ENCODE measurements around the gene CYB561A3.

The CYB561A3 gene

DNA sequence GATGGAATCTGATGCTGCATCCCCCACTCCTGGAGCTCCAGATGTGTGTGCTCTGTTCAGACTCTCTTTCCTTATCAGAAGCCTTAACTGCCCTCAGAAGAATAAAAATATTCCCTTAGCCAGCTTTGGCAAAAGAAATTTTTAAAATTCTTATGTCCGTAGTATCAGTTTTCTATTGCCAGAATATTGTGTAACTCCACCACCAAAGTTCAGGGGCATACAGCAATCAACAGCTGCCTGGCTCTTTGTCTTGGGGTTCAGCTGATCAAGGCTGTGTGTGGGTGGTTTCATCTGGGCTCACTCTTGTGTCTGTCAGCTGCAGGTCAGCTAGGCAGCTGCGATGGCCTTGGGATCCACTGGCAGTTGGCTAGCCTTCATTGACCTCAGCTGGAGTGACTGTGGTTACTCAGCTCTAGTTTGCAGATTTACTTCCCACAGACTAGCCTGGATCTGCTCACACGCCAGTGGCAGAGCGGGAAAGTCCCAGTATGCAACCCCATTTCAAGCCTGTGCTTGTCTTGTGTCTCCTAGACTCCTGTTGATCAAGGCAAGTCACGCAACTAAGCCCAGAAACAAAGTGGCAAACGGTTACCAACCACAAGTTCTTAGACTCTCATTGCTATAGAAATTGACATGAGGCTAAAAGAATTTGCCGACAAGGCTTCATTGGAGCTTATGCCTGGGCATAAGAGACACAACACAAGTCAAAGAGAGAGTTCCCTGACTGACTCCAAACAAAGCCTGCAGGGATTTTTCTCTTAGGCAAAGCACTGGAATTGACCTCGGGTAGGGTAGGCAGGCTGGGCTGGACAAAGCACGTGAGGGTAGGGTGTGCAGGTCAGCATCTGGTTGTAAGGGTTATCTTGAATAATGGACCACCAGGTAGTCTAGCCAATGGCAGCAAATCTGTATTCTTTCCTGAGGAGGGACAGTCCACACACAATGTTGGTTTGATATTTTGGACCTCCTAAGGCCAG is 8.0 kb upstream of the CYB561A3 start:
- peak in 4 of 14 donors; percentile 5 to 40 (median 23) for DNase-seq

DNA sequence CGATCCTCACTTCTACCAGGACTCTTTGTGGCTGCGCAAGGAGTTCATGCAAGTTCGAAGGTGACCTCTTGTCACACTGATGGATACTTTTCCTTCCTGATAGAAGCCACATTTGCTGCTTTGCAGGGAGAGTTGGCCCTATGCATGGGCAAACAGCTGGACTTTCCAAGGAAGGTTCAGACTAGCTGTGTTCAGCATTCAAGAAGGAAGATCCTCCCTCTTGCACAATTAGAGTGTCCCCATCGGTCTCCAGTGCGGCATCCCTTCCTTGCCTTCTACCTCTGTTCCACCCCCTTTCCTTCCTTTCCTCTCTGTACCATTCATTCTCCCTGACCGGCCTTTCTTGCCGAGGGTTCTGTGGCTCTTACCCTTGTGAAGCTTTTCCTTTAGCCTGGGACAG is 7.0 kb upstream of the CYB561A3 start:
- DNase-seq, result no peak

DNA sequence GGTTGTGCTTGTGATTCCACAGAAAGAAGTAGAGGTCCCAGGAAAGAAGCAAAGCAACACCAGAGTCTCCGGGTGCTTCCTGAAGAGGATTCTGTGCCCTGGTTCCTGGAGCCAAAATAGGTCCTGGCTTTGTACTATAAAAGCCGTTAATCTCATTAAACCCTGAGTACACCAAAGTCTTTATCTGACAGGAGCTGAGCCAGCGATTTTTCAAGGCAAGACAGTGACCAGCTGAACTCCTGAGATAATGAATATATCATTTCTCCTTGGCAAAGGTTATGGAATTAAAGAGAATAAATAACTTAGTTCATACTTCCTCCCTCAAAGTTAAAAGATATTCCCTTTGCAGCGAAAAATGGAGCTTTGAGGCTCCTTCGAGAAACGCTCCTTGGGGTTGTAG is 5.7 kb upstream of the CYB561A3 start:
- DNase-seq, result no peak

DNA sequence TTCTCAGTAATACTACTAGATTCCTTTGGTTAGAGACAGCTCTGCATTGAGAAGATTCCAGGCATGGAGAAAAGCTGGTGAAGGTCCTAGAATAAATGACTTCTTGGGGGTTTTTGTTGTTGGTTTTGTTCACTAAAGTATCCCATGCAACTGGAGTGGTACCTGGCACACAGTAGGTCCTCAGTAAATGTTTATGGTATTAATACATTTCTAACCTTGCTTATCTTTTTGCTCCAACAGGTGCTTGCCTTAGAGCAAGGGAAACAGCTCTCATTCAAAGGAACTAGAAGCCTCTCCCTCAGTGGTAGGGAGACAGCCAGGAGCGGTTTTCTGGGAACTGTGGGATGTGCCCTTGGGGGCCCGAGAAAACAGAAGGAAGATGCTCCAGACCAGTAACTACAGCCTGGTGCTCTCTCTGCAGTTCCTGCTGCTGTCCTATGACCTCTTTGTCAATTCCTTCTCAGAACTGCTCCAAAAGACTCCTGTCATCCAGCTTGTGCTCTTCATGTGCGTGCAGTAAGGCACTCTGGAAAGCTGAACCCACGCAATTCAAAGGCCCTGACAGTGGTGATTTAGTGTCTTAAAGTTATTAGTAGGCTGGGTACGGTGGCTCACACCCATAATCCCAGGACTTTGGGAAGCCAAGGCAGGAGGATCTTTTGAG is 2.5 kb upstream of the CYB561A3 start:
- no peak for DNase-seq

DNA sequence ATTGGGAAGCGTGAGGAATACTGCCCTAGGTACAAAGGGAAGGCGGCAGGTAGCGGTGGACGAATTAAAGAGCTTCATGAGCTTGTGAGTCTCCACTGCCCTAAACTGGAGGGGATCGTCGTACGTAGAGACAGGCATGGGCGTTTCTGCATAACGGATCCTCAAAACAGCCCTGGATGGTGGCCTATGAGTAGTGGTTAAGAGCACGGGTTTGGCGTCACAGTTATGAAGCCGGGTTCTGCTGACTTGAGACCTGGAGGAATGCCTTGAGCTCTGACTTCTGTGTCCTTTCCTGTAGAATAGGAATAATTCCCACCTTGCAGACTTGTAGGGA is 827 bp upstream of the CYB561A3 start:
- no peak for DNase-seq

DNA sequence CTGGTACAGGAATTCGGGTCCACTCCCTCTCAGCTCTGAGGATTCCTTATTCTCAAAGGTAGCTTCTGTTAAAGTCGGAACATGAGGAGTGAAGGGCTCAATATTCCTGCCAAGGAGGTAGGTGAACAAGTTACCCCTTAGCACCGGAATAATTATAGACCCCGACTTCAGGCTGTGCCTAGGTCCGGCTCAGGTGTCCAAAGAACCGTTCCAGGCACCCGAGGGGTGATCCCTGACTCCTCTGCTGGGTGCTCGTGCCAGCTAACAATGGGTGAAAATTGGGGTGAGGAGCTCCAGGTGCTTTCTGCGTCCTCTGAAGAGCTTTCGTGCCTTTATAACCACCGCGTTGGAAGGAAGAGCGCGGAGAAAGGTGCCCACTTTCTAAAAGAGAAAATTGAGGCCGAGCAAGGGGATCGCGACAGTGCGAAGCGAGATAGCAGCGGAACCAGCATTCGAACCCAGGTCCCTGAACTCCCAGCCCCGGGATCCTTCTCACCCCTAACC is 393 bp downstream of the CYB561A3 start:
- peak in 2 of 14 donors; percentile 33 to 56 for DNase-seq

DNA sequence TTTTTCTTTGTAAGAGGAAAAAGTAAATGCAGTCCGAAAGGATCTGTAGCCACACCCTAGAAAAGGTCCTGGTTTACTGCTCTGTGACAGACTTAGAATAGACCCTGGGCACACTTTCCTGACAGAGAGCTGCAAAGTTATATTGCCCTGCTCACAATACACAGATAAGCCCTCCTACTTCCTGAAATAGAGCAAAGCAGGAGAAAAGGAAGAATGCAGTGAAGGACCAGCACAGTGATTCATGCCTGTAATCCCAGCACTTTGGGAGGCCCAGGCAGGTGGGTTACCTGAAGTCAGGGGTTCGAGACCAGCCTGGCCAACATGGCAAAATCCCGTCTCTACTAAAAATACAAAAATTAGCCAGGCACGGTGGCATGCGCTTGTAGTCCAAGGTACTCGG is 2.2 kb downstream of the CYB561A3 start:
- DNase-seq, result no peak

DNA sequence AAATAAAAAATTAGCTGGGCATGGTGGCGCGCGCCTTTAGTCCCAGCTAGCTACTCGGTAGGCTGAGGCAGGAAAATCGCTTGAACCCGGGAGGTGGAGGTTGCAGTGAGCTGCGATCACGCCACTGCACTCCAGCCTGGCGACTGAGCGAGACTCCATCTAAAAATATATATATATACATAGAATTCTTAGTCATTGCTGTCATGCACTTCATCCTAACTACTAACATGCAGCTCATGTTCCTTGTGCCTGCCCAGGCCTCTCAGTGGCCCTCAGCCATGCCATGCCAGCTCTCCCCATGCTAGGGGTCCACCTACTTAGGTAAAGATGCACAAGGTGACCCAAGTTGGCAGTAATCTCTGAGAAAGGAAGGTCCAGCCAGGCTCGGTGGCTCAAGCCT is 3.1 kb downstream of the CYB561A3 start:
- no peak for DNase-seq

DNA sequence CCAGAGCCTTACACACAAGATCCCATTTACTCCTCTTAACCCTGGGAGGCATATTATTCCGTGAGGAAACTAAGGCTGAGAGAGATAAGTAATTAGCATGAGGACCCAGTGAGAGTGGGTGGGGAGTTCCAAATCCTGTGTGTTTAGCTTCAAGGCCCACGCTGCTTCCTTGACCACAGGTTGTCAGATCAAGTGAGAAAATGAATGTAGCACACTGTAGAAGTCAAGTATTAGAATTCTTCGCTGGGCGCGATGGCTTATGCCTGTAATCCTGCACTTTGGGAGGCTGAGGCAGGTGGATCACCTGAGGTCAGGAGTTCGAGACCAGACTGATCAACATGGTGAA is 3.8 kb downstream of the CYB561A3 start:
- no peak for DNase-seq

DNA sequence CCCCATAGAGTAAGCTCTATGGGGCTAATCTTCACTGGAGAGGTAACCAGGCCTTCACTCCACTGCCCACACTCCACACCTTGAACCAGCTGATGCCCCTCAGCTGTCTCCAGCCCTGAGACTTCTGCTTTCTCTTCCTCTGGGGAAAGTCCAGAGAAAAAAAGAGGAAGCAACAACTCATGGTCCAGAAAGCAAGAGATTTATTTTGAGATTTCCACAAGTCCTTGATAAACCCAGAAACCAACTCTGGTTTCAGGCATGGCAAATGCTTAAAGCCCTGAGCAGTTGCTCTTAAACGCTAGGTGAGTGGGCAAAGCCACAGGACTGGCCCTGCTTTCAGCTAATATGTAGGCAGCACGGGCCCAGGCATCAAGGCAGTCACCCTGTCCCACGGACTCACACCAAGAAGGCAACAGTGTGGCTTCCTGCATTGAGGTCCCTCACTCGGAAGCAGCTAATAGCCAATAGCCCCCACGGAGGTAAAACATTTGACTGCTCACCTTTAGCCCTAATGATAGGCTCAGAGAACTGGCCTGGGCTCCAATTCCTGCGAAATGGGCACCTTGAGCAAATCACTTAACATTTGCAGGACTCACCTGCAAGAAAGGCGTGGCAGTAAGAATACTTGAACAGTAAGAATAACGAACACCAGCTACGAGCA is 4.3 kb downstream of the CYB561A3 start:
- DNase-seq, result peak in 2 of 14 donors; percentile 3 to 26

DNA sequence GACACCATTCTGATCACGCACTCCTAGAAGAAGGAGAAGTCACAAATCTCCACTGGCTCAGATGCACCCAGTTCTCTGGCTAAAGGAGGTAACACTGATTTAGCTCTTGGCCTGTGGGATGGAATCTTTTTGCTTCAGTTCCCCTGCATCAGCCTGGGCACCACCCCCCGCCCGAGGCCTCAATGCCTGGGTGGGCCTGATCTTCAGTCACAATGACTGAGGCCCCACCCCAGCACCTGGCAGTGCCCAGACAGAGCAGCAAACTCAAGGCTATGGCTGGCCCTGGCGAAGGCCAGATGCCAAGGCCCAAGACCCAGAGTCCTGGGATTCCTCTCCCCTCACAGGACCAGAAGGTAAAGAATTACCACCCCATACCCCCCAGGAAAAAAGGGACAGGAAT is 5.0 kb downstream of the CYB561A3 start:
- DNase-seq, result no peak

DNA sequence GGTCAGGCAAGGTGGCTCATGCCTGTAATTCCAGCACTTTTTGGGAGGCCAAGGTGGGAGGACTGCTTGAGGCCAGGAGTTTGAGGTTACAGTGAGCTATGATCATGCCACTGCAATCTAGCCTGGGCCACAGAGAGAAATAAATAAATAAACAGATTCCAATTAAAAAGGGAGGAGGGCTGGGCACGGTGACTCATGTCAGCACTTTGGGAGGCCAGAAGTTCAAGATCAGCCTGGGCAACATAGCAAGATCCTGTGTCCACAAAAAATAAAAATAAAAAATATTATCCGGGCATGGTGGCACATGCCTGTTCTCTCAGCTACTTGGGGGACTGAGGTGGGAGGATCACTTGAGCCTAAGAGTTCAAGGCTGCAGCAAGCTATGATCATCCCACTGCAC is 7.5 kb downstream of the CYB561A3 start:
- no peak for DNase-seq

DNA sequence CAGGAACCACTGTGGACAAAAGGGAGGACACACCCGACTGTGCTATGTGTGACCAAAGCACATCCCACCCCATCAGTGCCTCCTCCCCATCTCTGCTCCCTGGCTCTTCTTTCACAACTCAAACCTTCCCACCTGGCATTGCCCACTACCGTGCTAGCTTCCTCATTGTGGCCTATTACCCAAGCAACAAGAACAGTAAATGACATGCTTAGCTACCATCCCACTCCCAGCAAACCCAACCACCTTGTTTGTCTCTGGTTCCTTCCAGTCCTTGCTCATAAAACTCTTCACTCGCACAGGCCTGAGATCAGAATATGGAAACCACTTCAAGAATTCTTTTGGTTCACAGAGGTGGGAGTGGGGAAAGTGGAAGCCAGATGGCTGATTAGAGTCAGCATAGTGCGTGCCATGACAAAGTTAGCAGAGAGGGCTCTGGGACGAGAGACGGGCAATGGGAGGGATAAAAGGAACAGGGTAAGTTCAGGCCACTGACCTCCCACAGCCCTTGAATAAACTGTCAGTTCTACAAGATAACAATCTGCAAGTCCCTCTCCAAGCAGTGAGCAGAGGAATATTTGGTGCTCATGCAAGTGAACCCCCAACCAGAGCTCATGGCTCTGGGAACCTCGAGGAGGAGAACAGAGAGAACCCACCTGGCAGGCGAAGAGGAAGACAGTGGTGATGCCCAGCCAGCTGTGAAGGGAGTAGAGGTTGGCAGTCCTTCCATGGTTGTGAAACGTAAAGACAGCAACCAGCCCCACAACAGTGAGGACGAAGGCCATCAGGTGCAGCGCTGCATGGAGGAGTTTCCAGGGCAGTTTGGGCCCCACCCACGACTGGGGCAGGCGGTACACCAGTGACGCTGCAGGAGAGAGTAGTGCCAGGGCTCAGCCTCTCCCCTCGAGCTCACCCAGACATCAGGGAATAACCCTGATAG is 8.3 kb downstream of the CYB561A3 start:
- no peak for DNase-seq

DNA sequence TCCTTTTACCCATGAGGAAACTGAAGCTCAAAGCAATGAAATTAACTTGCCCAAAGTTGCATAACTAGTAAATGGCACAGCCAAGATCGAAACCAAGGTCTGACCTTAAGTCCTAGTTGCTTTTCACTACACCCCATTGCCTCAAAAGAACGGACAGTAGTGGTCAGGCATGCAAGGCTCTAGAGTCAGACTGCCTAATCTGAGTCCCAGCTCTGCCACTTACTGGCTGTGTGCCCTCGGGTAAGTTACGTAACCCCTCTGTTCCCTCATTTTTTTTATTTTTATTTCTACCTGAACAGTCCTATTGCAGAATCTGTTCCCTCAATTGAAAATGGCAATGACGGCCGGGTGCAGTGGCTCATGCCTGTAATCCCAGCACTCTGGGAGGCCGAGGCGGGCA is 9.6 kb downstream of the CYB561A3 start:
- no peak for DNase-seq

DNA sequence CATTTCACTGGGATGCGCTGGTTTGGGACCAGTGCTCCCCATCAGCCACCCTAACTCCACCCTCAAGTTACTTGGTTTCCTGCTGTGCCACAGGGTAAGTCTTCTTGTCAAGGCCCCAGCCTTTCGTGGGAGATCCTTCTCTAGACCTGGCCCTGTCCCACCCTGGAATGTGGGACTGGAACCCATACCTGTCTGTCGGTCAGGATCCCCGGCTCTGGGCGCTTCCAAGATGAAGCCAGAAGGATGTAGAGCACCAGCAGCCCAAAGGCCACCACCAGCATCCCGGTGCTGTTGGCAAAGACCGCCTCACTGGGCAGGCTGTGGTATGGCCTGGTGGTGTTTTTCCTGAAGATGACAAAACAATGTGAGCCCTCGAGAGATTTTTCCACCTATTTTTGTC is 10.9 kb downstream of the CYB561A3 start:
- DNase-seq, result no peak

DNA sequence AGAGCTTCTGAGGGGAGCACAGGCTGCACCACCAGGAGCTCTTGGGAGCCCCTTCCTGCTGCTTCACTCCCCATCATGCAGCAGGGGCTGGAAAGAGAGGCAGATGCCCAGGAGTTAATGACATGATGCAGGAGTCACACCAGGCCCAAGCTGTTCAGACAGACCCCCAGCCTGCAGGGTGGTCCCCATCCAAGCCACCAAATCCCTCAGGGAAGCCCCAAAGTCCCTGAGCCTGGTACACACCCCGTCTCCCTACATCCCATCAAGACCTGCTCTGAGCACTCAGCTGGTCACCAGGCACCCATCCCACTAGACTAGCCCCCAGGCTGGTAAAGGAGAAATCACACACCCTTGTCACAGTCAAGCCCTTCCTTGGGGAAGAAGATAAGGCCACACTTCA is 11.3 kb downstream of the CYB561A3 start:
- no peak for DNase-seq

DNA sequence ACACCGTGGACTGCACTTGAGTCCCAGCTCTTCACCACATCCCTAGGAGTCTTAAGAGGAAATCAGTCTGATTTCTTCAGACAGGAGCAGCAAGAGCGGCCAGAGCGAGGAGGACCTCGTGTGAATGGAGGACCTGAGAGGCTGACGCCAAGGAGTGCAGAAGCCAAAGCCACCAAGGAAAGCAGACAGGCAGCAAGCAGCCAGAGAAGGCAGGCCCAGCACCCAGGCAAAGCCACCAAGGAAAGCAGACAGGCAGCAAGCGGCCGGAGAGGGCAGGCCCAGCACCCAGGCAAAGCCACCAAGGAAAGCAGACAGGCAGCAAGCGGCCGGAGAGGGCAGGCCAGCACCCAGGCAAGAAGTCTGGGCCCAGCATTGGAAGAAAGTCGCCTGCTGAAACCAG is 11.8 kb downstream of the CYB561A3 start:
- no peak for DNase-seq

DNA sequence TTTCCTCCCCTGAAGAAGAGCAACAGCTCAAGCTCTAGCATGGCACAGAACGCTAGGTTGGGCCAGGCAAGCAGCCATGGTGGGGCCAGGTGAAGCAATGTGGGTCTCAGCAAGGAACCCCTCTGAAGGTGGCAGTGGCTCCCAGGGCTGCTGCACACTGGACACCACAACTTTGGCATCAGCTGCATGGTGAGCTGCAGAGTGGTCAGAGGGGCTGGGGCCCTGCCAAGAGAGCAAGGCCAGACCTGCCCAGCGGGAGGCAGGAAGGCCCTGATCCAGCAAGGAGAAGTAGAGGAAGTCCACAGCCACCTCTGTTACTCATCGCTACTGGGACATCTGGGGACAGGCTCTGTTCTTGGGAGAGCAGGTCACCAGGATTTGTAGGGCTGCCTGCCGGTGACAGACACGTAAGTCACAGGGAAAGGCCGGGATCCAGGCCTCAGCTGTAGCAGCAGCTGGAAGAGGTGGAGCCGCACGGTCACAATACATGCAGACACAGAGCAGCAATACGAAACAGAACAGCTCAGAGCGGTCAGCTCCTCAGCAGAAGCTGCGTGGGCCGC is 12.4 kb downstream of the CYB561A3 start:
- no peak for DNase-seq

DNA sequence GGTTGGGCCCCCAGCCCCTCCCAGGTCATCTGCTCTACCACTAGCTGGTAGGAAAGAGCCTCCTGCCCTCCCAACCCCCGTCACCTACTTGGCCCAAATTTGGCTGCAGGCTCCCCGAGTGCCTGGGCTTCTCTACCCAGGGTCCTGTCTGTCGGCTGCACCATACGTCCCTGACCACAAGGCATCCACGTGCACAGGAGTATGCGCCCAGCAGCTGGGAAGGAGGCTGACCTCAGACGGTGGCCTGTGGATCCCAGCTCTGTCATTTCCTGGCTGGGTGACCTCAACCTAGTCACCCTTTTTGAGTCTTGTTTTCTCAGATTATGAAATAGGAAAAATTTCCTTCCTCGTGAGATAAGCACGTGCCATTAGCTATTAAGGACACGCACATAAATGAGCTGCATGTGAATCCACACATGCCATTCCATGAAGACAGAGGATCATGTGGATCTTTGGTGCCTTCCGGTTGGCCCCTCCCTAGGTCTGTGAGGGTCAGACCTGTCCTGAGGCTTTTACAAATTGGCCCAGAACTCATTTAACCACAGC is 13.7 kb downstream of the CYB561A3 start:
- no peak for DNase-seq

DNA sequence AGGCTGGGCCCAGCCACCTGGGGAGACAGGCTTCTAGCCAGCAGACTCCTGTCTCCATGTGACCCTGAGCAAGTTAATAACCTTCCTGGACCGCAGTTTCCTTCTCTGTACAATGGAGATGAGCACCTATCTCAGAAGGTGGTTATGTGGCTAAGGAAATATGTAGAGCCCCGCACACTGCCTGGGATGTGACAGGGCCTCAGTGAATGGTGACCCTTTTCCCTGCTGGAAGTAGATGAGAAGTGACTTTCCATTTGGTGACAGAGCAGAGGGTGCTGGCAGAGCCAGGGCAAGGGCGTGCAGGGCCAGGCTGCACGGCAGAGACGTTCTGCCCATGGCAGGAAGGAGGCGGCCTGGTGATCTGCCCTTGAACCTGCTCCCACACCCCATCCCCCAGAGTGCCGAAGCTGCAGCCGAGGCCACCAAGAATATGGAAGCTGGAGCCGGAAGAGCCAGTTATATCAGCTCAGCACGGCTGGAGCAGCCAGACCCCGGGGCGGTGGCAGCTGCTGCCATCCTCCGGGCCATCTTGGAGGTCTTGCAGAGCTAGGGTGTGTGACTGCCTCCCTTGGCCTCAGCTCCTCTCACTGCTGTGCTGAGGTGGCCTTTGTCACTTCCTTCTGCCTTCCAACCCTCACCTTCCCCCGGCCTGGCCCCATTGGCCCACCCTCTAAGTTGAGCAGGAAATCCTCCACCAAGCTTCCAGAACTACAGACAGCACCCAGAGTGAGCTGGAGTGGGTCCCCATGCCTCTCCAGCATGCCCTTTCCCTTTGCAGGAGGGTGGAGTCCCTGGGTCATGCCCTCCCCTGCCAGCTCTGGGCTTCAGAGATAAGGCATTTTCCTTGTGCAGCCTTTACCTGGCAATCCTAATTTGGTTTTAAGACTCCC is 15.5 kb downstream of the CYB561A3 start:
- no peak for DNase-seq

Measured in C1 segment of cervical spinal cord (tissue), 14 donors.